ENCODE data around the gene PDPR.
"Not testable (repeated sequence)": the region's sequence is repeated elsewhere in the genome, so short reads cannot be mapped to it uniquely, and the experiment has no call there.

PDPR gene

GRCh38 chr16:70128844-70129243 lies 14.7 kb downstream of the PDPR start:
- not testable (repeated sequence) for DNase-seq (ENCODE audit: low read depth)

DNA sequence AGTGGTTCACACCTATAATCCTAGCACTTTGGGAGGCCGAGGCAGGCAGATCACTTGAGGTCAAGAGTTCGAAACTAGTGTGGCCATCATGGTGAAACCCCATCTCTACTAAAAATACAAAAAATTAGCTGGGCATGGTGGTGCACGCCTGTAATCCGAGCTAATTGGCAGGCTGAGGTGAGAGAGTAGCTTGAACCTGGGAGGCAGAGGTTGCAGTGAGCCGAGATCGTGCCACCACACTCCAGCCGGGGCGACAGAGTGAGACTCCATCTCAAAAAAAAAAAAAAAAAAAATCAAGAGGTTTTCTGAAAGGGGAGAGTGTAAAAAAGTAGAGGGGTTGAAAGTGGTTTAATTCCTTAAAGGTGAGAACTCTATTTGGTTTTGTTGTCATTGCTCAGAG lies 21.7 kb downstream of the PDPR start:
- not testable (repeated sequence) for DNase-seq (ENCODE audit: low read depth)

DNA sequence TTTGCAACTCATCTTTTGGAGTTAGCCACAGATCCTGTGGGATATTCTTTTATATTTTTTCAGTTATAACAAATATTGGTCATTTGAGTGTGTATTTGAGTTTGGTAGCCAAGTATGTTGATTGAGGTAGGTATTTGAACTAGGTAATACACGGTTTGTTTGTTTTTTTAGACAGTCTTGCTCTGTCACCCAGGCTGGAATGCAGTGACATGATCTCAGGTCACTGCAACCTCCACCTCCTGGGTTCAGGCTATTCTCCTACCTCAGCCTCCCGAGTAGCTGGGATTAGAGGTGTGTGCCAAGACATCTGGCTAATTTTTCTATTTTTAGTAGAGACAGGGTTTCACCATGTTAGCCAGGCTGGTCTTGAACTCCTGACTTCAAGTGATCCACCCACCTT lies 22.5 kb downstream of the PDPR start:
- DNase-seq (ENCODE audit: low read depth) = not testable (repeated sequence)

DNA sequence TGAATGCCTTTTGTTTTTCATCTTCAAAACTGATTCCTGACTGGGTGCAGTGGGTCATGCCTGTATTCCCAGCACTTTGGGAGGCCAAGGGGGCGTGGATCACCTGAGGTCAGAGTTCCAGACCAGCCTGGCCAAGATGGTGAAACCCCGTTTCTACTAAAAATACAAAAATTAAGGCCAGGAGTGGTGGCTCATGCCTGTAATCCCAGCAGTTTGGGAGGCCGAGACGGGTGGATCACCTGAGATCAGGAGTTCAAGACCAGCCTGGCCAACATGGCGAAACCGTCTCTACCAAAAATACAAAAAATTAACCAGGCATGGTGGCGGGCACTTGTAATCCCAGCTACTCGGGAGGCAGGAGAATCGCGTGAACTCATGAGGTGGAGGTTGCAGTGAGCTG lies 28.6 kb downstream of the PDPR start:
- DNase-seq (ENCODE audit: low read depth) = not testable (repeated sequence)

DNA sequence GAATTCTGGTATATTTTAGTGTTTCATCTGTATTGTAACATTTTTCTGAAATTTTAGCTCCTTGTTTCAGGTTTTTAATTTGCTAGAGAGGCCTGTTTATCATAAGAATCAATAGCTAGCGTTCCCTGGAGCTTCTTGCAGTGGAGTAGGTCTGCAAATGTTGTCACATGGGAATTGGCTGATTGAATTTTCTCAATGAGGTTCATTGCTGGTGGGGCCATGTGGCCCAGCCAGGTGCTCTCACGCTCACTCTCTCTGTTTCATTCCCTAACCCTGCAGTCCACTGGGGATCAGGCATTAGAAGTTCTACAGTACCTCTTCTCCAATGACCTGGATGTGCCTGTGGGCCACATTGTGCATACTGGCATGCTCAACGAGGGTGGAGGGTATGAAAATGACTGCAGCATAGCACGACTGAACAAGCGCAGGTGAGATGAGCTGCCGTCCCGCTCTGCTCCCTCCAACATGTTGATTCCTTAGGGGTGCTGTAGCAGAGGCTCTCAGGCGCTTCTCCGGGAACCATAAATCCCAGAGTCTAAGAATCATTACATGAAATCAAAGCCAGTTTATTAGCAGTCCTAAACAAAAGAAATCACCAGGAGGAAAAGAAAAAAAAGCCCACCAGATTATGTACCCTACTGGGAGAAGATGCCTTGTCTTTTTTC lies 29.2 kb downstream of the PDPR start:
- not testable (repeated sequence) for DNase-seq (ENCODE audit: low read depth)

DNA sequence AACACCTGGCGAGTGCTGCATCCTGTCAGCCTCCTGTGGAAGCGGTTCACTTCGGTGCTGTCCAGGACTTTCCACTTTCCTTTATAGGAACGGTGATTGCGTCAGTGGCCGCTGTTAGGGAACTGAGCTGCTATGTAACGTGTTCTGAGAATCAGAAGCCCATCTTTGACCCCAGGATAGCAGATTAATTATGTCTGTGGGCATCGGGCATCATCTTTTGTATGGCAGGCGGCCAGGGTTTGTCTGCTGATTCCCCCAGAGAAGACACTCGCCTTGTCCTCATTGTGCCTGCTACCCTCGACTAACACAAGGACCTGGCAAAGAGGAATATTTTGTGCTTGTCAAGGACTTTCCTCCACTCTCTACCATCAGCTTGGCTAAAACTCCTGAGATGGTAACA lies 33.7 kb downstream of the PDPR start:
- DNase-seq (ENCODE audit: low read depth) = not testable (repeated sequence)

DNA sequence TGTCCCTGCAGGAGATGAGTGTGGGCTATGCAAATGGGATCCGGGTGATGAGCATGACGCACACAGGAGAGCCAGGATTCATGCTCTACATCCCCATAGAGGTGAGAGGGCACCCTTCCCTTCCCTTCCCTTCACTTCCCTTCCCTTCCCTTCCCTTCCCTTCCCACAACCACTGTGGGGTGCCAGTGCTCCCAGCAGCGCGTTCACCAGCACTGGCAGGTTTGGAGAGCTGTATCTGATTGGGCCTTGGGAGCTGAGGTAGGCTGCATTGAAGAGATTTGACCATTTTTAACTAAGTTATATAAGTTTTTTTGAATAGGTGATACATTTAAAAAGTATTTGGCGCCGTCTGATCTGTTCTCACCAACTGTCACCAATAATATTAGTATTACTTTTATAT lies 34.3 kb downstream of the PDPR start:
- DNase-seq (ENCODE audit: low read depth) = not testable (repeated sequence)

GRCh38 chr16:70149296-70149695 lies 35.2 kb downstream of the PDPR start:
- not testable (repeated sequence) for DNase-seq (ENCODE audit: low read depth)

DNA sequence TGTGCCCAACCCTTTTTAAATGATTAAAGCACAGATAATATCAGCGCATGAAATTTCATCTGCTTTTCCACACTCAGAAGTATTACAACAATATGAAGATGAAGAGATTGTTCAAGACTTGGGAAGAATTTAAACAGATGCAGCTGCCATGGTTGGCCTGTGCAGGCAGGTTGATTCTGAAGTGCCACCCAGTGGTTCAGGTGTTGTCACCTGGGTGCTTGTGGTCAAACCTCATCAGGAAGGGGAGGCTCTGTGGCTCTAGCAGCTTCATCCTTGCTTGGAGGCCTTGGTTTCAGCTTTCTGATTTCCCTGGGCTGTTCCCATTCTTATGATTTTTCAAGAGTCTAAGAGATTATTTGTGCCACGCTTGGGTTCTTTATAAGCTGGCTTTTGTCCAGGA lies 37.3 kb downstream of the PDPR start:
- DNase-seq (ENCODE audit: low read depth) = no peak

- no peak for DNase-seq (ENCODE audit: low read depth)
Observed at GRCh38 chr16:70151941-70152509, 37.9 kb downstream of the PDPR start.

DNA sequence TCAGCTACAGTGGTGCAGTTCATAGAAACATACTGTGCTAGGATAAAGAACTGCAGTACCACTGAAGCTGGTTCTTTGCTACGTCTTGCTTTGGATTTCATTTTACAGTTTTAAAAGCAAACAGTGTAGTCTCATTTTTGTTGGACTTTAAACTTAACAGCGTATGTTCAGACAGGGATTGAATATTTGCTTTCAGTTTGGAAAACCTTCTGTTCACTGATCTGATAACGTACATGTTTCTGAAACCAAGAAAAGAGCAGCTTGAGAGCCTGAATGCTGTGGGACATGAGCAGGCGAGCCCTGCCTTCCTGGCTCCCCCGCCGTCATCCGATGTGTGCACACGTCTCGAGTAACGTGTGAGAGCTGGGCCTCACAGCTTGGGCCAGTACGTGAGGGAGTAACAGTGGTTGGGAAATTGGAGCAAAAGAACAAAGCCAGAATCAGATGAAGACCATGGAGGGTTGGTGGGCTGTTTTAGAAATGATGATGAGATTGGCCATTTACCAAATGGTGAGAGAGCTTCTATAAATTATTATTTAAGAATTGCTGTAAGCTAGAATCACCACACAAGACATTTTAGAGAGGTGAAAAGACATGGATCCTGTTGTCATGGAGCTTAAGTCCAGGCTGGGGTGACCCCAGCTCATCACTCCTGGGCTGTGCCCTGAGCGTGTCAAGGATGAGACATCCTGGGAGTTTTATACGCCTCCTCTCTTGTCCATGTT lies 38.6 kb downstream of the PDPR start:
- DNase-seq (ENCODE audit: low read depth) = no peak

GRCh38 chr16:70154736-70155135 lies 40.6 kb downstream of the PDPR start:
- DNase-seq (ENCODE audit: low read depth) = not testable (repeated sequence)

DNA sequence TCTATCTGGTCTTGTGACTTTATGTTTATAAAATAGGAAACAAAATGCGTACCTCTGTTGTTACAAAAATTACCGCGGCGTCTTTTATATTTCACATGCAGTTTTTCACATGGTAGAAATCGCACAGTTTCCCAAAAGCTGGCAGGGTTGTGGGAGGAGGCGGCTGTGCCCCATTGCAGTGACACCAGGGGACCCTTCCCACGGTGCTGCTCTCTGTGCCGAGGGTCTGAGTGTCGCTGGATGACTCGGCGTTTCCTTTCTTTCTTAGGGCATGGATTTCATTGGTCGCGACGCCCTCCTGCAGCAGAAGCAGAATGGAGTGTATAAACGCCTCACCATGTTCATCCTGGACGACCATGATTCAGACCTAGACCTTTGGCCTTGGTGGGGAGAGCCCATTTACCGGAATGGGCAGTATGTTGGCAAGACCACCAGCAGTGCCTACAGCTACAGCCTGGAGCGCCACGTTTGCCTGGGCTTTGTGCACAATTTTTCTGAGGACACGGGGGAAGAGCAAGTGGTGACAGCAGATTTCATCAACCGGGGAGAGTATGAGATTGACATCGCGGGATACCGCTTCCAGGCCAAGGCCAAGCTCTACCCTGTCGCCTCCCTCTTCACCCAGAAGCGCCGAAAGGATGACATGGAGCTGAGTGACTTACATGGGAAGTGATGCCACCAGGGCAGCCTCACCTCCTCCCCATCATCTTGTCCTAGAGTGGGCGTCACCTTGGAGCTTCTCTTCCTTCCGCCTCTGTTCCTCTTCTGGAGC lies 42.3 kb downstream of the PDPR start:
- no peak for DNase-seq (ENCODE audit: low read depth)

DNA sequence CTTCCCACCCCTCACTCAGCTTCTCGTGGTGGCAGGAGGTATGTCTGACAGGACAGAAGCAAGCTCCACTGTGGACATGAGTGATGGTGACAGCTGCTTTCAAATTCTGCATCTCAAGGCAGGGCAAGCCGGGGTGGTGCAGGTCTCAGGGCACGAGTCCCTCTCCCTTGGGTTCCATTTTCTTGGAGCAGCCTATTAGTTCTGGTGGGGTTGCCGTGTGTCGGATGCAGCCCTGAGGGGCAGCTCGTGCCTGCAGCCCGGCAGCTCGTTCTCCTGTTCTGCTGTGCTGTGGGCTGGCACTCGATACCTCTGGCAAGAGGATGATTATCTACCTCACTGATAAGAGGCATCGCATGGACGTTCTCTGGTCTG lies 43.0 kb downstream of the PDPR start:
- no peak for DNase-seq (ENCODE audit: low read depth)

DNA sequence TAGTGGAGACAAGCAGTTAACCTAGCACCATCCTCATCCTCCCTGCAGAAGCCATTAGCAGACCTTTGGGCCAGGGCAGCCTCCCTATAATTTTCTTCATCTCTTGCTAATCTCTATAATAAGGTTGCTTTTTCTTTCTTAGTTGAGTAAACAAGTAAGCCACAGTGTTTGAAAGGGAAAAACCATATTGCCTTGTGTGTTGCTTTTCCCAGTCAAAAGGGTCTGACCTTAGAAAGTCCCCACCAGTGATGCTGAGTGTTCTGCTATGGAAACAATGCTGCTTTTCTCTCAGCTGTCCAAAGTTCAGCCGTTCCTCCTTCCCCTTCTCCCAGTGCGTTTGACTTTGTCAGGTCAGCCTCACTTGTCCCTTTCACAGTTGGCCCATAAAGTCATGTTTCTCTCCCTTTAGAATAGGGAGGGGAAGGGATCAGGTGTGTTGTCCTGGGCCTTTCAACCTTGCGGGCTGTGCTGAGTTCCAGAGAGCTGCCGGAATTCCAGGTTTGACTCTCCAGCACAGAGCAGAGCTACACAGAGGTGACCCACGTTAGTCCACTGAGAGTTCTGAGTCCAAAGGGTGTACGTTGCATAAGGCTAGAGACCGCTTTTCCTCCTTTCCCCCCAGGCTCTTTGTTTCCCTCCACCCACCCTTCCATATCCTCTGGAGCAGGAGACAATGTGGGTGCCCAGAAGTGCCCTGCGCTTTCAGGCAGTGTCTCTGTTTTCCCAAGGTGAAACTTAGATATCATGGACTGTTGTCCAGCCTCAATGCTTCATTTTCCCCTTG lies 43.5 kb downstream of the PDPR start:
- no peak for DNase-seq (ENCODE audit: low read depth)

- DNase-seq (ENCODE audit: low read depth) = no peak
Observed at GRCh38 chr16:70158261-70158939, 44.3 kb downstream of the PDPR start.

DNA sequence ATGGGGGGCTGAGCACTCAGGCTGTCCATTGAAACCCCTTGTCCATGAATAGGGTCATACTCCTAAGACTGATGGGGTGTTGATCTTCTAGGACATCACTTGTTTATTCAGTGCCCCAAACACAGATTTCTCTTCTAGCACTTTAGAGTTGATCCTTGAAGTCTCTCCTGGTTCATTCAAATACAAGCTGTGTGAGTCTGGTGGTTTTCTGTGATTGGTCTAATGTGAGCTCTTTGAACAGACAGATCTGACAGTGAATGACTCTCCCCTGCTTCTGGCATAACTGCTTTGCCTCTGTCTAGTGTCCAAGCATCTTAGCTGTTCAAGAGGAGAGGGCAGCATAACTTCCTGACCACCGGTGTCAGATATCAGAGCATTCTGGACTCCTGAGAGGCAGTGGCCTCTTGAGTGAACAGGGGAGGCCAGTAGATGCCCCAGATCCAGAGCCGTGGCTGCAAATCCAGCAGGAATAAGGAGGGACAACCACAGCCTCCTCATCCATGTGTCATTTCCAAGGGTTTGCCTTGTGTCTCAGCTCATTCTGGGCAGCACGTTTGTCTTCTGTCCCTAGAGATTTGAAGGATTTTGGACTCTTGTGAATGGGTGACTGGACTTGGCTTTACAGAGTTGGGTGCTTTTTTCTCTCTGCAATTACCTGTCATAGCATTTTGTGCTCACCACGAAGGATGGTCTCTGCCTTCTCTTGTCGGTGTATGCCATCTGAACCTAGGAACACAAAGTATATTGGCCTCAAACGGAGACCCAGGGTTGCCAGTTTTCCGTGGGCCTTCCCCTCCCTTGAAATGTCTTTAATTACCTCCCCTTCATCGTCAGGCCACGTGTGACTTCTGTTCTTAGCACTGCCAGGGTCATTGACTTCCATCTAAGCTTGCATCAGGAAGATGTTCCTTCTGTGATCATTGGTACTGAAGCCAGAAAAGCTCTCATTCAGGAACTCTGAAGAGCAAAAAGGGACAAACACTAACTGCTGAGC lies 45.5 kb downstream of the PDPR start:
- no peak for DNase-seq (ENCODE audit: low read depth)

GRCh38 chr16:70160388-70160787 lies 46.3 kb downstream of the PDPR start:
- DNase-seq (ENCODE audit: low read depth) = no peak

DNA sequence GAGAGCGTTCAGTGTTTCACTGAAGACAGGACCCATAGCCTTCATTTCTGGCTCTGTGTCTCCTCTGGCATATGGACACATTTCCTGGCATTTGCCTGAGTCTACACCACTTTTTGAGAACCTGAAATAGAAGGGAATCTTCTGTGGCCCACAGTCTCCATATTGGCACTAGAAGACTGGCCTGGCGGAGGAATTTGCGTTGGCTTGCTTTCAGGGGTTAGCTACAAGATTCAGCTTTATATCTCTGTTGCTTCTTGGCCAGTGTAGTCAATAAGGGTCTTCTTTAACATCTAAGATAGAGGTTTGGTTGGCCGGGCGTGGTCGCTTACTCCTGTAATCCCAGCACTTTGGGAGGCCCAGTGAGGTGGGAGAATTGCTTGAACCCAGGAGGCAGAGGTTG lies 46.7 kb downstream of the PDPR start:
- no peak for DNase-seq (ENCODE audit: low read depth)

- DNase-seq (ENCODE audit: low read depth) = no peak
Observed at GRCh38 chr16:70161350-70161749, 47.2 kb downstream of the PDPR start.
